K562 (cell line): ENCODE data around the gene F11R. TPM values are rescaled to one million over a fixed set of nuclear protein-coding genes. Genes with fewer than 3 reads are reported as not detected.

Source experiments
- ARID4B ChIP-seq: sonication (generic); formaldehyde crosslinking; IDR thresholded peaks from 2 replicates; pipeline ENCODE4 v1.8.0; 2022; ENCODE audit warnings: mild to moderate bottlenecking, missing genetic modification reagents
- CHD7 ChIP-seq: fragments of 200-600 bp; sonication (generic); IDR thresholded peaks from one replicate; pipeline ENCODE4 v1.6.1; 2012; ENCODE audit warnings: mild to moderate bottlenecking, low read depth, low read length, inconsistent platforms
- E2F4 ChIP-seq: sonication (generic); formaldehyde crosslinking; IDR thresholded peaks from 2 replicates; pipeline ENCODE4 v1.8.0; 2022; ENCODE audit warnings: mild to moderate bottlenecking, low read depth, missing genetic modification reagents
- ETS2 ChIP-seq: IDR thresholded peaks from 2 replicates; pipeline ENCODE4 v1.6.1; 2016; ENCODE audit warnings: borderline replicate concordance, missing genetic modification characterization, mild to moderate bottlenecking, moderate library complexity, missing compliant biosample characterization; ENCODE audit not compliant: poor library complexity, severe bottlenecking
- HDAC1 ChIP-seq, 2 experiments: fragments of 450-650 bp; IDR thresholded peaks; 2 replicates each; pipeline ENCODE4 v1.6.1; 2016 to 2017; ENCODE audit warnings: inconsistent platforms in 1 of 2, mild to moderate bottlenecking in 1 of 2, moderate library complexity in 1 of 2
- KAT2B ChIP-seq: IDR thresholded peaks from one replicate; pipeline ENCODE4 v1.6.1; 2012; ENCODE audit warnings: low read depth, mild to moderate bottlenecking, control low read depth, inconsistent platforms, low read length, moderate library complexity
- KLF16 ChIP-seq: IDR thresholded peaks from 2 replicates; pipeline ENCODE4 v1.6.1; 2016; ENCODE audit warnings: antibody characterized with exemption
- TAF9B ChIP-seq: fragments of 450-650 bp; IDR thresholded peaks from 2 replicates; pipeline ENCODE4 v1.6.1; 2018; ENCODE audit warnings: mild to moderate bottlenecking; ENCODE audit not compliant: partially characterized antibody
- ZNF253 ChIP-seq: fragments of 250-450 bp; sonication (Bioruptor Pico); conservative IDR thresholded peaks from 2 replicates; pipeline ENCODE4 v1.6.1; 2021; ENCODE audit warnings: mild to moderate bottlenecking
- ZNF717 ChIP-seq: fragments of 250-450 bp; sonication (Bioruptor Pico); IDR thresholded peaks from 2 replicates; pipeline ENCODE4 v1.5.0; 2021
- polyA plus RNA-seq, 8 experiments: library from polyadenylated mRNA; depleted of rRNA in 4 of 8; stranded (reverse) in 5 of 8; unstranded in 3 of 8; fragments of >200 nt; fragmentation: Nextera tagmentation in 2 of 8; fragmentation: Illumina TruSeq in 1 of 8; extraction: Ambion mirVana in 2 of 8; extraction: Trizol in 1 of 8; gene quantifications; 2 replicates each; pipeline versions ENCODE4 v1.2.1 to v1.2.3, GENCODE V29; 2011 to 2014; ENCODE audit warnings: inconsistent platforms in 1 of 8, missing spikeins in 1 of 8
- total RNA-seq, 7 experiments: library from RNA; depleted of rRNA in 6 of 7; stranded (reverse); fragments of >200 nt in 6 of 7; fragmentation: Illumina TruSeq in 2 of 7; extraction: Trizol in 2 of 7; gene quantifications; 2 replicates each; pipeline versions ENCODE4 v1.2.1 to v1.2.3, GENCODE V29; 2011 to 2021; ENCODE audit warnings: low replicate concordance in 1 of 7

Gene F11R
- total and polyA plus RNA-seq, 9 of the 15 experiments (the other 6 are each of a cell fraction or from before 2014, with no cell fraction given) = 27.4 to 187 (median 52.5) TPM

- TF ChIP-seq CHD7 (no peak), E2F4 (CRISPR knock-in tag) (no peak), KAT2B (no peak), ZNF253 (no peak), TAF9B (peak; percentile 3), KLF16 (no peak), ETS2 (tag) (no peak), HDAC1 (IDR thresholded peaks at IDR 0.05) (no peak; a peak in 2 of 4 replicates), ARID4B (CRISPR knock-in tag) (no peak), ZNF717 (CRISPR knock-in tag) (no peak)
These were observed 415 bp upstream of the F11R start (continued) for GRCh38 chr1:161021165-161021969.
